Activated naive CD4-positive, alpha-beta T cell treated with anti-CD3 and anti-CD28 coated beads, Interleukin-2, amount 50 U/mL, for 24 hours (primary cell): Measurements from ENCODE around the gene SLCO4C1.

ENCODE experiments used
- H3K27ac Mint-ChIP-seq: one replicate; pipeline ENCODE4 v1.8.0; 2021; ENCODE audit warnings: mild to moderate bottlenecking, mixed read lengths
- H3K27me3 Mint-ChIP-seq: one replicate; pipeline ENCODE4 v1.8.0; 2021; ENCODE audit warnings: mixed read lengths
- H3K36me3 Mint-ChIP-seq: one replicate; pipeline ENCODE4 v1.8.0; 2021; ENCODE audit warnings: mixed read lengths
- H3K4me1 Mint-ChIP-seq: one replicate; pipeline ENCODE4 v1.8.0; 2021; ENCODE audit warnings: mixed read lengths
- H3K4me3 Mint-ChIP-seq: one replicate; pipeline ENCODE4 v1.8.0; 2021; ENCODE audit warnings: mild to moderate bottlenecking, mixed read lengths
- H3K9me3 Mint-ChIP-seq: one replicate; pipeline ENCODE4 v1.8.0; 2021; ENCODE audit warnings: mixed read lengths

SLCO4C1 gene

GRCh38 chr5:102288630-102289029, 7.5 kb downstream of the SLCO4C1 start:
- H3K9me3 Mint-ChIP-seq = no peaks in the 10 kb centered on the region
- H3K27me3 Mint-ChIP-seq = no peaks in the 10 kb centered on the region
- no peak overlapping the region for H3K27ac Mint-ChIP-seq
- no peaks in the 10 kb centered on the region for H3K4me1 Mint-ChIP-seq
- H3K36me3 Mint-ChIP-seq = no peaks in the 10 kb centered on the region
- H3K4me3 Mint-ChIP-seq = no peak overlapping the region

GRCh38 chr5:102286476-102286875, 9.6 kb downstream of the SLCO4C1 start:
- Mint-ChIP-seq H3K27me3 (no peaks in the 10 kb centered on the region), H3K27ac (no peak overlapping the region), H3K4me3 (no peak overlapping the region)

DNA sequence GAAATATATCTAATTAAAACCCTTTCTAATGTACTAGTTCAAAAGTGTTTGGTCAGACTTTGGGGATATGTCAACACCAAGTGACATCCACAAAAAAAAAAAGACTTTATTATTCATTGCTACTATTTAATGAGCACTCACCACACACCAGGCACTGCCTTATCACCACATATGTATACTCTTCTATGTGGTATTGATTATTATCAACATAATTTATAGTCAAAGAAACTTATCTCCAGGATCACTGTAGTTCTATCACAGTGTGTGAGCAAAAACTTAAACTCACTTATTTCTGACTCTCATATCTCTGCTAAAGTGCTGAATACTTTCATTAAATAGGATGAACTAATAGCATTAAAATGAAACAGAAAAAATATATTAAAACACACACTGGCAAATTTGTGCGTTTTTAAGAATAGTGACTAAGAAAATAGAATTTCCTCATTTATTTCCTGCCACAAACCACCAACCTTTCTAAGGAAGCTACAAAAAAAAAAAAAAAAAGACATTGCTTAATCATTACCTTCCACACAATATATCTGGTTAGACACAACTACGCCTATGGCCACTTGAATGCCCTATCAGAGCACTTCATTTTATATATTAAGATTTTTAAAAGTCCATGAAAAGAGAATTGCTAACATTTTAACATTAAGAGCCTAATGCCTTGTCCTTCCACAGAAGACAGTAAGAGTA, 12.8 kb downstream of the SLCO4C1 start:
- no peaks in the 10 kb centered on the region for H3K4me1 Mint-ChIP-seq
- no peak overlapping the region for H3K27ac Mint-ChIP-seq
- H3K4me3 Mint-ChIP-seq = no peak overlapping the region
- H3K27me3 Mint-ChIP-seq = no peaks in the 10 kb centered on the region
- H3K36me3 Mint-ChIP-seq = no peaks in the 10 kb centered on the region
- no peaks in the 10 kb centered on the region for H3K9me3 Mint-ChIP-seq

More at GRCh38 chr5:102286476-102286875, 9.6 kb downstream of the SLCO4C1 start:
- Mint-ChIP-seq H3K36me3 (no peaks in the 10 kb centered on the region), H3K4me1 (no peaks in the 10 kb centered on the region), H3K9me3 (no peaks in the 10 kb centered on the region)

DNA sequence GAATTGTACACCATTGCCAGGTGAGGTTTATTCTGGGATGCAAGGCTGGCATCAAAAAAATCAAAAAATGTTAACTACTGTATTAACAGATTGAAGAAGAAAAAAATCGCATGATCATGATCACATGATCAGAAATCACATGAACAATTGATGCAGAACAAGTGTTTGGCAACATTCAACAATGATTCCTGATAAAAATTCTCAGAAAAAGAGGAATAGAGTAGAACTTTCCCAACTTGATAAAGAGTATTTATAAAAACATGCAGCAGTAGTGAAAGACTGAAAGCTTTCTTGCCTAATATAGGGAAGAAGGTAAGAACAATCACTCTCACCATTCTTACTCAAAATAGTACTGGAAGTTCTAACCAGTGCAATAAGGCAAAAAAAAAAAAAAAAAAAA, 16.4 kb downstream of the SLCO4C1 start:
- H3K27ac Mint-ChIP-seq = no peak overlapping the region
- H3K9me3 Mint-ChIP-seq = no peaks in the 10 kb centered on the region
- H3K36me3 Mint-ChIP-seq = no peaks in the 10 kb centered on the region
- H3K27me3 Mint-ChIP-seq = no peaks in the 10 kb centered on the region
- H3K4me3 Mint-ChIP-seq = no peak overlapping the region
- H3K4me1 Mint-ChIP-seq = no peaks in the 10 kb centered on the region

DNA sequence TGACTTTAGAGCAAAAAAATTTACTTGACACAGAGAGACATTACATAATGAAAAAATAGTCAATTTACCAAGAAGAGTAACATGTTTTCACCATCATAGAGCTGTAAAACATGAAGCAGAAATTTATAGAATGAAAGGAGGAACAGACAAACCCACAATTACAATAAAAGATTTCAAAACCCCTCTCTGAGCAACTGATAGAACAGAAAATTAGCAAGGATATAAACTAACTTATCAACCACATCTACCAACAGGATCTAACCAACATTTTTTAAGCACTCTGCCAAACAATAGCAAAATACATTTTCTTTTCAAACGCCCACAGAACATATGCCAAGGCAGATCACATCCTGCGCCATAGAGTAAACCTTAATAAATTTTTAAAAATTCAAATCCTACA, 17.9 kb downstream of the SLCO4C1 start:
- Mint-ChIP-seq H3K4me3 (no peak overlapping the region), H3K4me1 (no peaks in the 10 kb centered on the region), H3K36me3 (no peaks in the 10 kb centered on the region), H3K27me3 (peaks cover 1% of the 10 kb centered on the region), H3K9me3 (no peaks in the 10 kb centered on the region), H3K27ac (no peak overlapping the region)

DNA sequence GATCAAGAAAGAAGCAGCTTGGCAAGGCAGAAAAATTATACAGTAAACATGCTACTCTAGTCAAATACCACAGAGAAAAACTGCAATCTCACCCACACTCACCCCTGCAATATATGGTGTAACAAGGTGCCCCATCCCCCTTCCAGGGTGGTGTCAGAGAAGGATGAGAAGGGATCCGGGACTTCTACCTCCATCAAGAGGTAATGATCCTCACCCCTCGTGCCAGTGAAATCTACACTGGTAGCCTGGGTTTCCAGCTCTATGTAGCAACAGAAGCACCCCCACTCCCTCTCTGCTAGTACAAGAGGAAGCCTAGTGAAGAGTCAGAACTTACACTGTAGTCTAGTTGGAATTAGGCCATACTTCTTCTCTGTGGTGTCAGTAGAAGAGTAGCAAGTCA, 18.9 kb downstream of the SLCO4C1 start:
- Mint-ChIP-seq H3K9me3 (no peaks in the 10 kb centered on the region), H3K4me1 (no peaks in the 10 kb centered on the region), H3K4me3 (no peak overlapping the region), H3K27me3 (peaks cover 3% of the 10 kb centered on the region), H3K36me3 (no peaks in the 10 kb centered on the region), H3K27ac (no peak overlapping the region)

DNA sequence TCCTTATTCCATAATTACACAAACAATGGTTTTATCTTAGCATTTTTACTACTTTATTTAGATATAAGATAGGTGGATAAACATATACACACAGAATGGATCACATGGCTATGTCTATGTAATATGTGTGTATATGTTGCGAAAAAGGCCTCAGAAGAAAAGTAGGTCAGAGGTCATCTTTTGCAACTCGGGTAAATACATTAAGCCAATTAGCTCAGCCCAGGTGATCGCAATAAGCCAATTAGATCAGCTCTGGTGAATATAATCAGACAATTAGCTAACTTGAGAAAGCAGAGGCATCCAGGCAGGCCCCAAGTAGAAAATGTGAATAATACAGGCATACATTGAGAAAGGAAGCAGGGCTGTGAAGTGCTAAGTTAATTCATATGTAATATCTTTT, 24.3 kb downstream of the SLCO4C1 start:
- no peaks in the 10 kb centered on the region for H3K4me1 Mint-ChIP-seq
- peaks cover 22% of the 10 kb centered on the region for H3K9me3 Mint-ChIP-seq
- H3K27me3 Mint-ChIP-seq = peaks cover 3% of the 10 kb centered on the region
- no peak overlapping the region for H3K4me3 Mint-ChIP-seq
- H3K36me3 Mint-ChIP-seq = no peaks in the 10 kb centered on the region
- no peak overlapping the region for H3K27ac Mint-ChIP-seq

GRCh38 chr5:102270036-102270435, 26.0 kb downstream of the SLCO4C1 start:
- H3K27ac Mint-ChIP-seq = no peak overlapping the region
- H3K4me3 Mint-ChIP-seq = no peak overlapping the region
- no peaks in the 10 kb centered on the region for H3K4me1 Mint-ChIP-seq
- peaks cover 3% of the 10 kb centered on the region for H3K27me3 Mint-ChIP-seq
- H3K9me3 Mint-ChIP-seq = peaks cover 22% of the 10 kb centered on the region
- no peaks in the 10 kb centered on the region for H3K36me3 Mint-ChIP-seq

DNA sequence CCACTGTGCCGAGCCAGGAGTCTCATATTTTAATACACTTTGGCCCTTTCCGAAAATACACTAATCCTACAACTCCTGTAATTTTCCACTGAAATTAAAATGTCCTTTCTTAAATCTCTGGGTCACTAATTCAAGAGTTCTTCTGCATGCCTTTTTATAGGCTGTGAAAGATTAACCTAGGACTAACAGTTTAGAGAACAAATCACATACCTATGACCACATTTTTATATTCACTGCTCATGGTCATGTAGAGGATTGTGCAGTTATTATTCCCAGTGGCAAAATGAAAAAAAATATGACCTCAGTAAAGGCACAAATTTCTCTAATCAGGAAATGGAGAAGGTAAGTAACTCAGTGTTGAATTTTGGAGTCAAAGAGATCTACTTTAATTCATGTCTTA, 33.4 kb downstream of the SLCO4C1 start:
- Mint-ChIP-seq H3K36me3 (no peaks in the 10 kb centered on the region), H3K27ac (no peak overlapping the region)

GRCh38 chr5:102249381-102249780, 46.7 kb downstream of the SLCO4C1 start:
- H3K27ac Mint-ChIP-seq = no peak overlapping the region
- no peaks in the 10 kb centered on the region for H3K4me1 Mint-ChIP-seq
- no peak overlapping the region for H3K4me3 Mint-ChIP-seq
- H3K9me3 Mint-ChIP-seq = peaks cover 1% of the 10 kb centered on the region
- H3K36me3 Mint-ChIP-seq = no peaks in the 10 kb centered on the region
- no peaks in the 10 kb centered on the region for H3K27me3 Mint-ChIP-seq

More for the DNA sequence above, 33.4 kb downstream of the SLCO4C1 start:
- Mint-ChIP-seq H3K4me3 (no peak overlapping the region), H3K27me3 (no peaks in the 10 kb centered on the region), H3K9me3 (peaks cover 6% of the 10 kb centered on the region), H3K4me1 (no peaks in the 10 kb centered on the region)

DNA sequence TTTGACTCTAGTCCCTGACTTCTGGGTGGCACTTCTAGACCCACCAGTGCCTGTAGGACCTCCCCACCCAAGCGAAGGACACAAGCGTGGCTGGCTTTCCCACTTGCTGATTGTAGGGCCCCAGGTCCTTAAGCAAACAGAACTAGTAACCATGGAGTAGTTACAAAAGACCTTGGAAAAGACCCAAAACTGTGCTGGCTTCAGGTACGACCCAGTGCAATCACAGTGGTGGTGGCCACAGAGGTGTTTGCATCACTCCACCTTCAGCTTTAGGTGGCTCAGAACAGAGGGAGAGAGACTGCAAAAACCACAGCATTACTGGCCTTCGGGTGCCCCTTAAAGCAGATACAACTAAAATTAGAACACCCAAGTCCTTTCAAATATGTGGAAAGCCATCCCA, 52.9 kb downstream of the SLCO4C1 start:
- Mint-ChIP-seq H3K36me3 (no peaks in the 10 kb centered on the region), H3K4me1 (no peaks in the 10 kb centered on the region), H3K9me3 (peaks cover 6% of the 10 kb centered on the region), H3K27ac (no peak overlapping the region), H3K27me3 (no peaks in the 10 kb centered on the region), H3K4me3 (no peak overlapping the region)

GRCh38 chr5:102241809-102242421, 54.2 kb downstream of the SLCO4C1 start:
- H3K36me3 Mint-ChIP-seq = no peaks in the 10 kb centered on the region
- no peaks in the 10 kb centered on the region for H3K27me3 Mint-ChIP-seq
- no peak overlapping the region for H3K4me3 Mint-ChIP-seq
- no peaks in the 10 kb centered on the region for H3K4me1 Mint-ChIP-seq
- H3K9me3 Mint-ChIP-seq = peaks cover 6% of the 10 kb centered on the region
- H3K27ac Mint-ChIP-seq = no peak overlapping the region

DNA sequence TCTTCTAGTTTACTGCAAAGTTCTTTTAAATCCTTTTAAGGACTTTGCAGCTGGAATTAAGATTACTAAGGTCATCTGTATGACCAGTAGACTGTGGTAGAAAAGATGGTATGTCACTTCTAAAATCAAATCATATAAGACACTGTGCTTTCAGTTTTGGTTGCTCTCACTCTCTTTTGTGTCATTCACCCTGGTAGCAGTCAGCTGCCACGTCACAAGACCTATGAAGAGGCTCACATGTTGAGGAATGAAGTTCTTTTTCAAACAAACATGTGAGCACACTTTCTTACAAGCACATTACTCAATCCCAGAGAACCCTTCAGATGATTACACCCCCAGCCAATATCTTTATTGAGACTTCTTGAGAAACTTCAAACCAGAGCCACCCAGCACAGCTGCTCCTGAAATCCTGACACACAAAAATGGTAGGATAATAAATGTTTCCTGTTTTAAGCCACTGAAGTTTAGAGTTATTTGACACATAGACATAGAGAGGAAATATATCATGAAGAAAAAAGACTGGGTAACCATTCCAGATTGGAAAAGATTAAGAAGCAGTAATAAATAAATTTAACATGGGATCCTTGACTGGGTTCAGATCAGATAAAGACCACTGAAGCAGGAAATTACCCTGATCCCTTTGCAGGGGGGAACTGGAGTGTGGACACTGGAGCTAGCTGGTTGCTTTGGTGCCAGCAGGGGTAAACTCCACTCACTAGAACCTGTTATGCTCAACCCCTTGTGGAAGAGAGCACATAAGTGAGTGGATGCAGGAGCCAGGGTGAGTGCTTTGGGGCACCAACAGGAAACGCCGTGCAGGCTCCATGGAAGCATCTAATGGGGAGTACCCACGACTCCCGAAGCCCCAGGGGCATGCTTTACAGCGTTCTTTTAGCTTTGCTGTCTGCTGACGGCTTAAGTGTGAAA, 64.1 kb downstream of the SLCO4C1 start:
- no peak overlapping the region for H3K4me3 Mint-ChIP-seq
- H3K36me3 Mint-ChIP-seq = no peaks in the 10 kb centered on the region
- H3K9me3 Mint-ChIP-seq = no peaks in the 10 kb centered on the region
- peaks cover 4% of the 10 kb centered on the region for H3K27me3 Mint-ChIP-seq
- peak overlapping the region; percentile 2 for H3K27ac Mint-ChIP-seq
- H3K4me1 Mint-ChIP-seq = peaks cover 9% of the 10 kb centered on the region

- Mint-ChIP-seq H3K27ac (no peak overlapping the region), H3K36me3 (no peaks in the 10 kb centered on the region), H3K4me1 (peaks cover 9% of the 10 kb centered on the region), H3K27me3 (peaks cover 2% of the 10 kb centered on the region), H3K9me3 (no peaks in the 10 kb centered on the region), H3K4me3 (no peak overlapping the region)
These were observed 66.4 kb downstream of the SLCO4C1 start for GRCh38 chr5:102229685-102230084.

DNA sequence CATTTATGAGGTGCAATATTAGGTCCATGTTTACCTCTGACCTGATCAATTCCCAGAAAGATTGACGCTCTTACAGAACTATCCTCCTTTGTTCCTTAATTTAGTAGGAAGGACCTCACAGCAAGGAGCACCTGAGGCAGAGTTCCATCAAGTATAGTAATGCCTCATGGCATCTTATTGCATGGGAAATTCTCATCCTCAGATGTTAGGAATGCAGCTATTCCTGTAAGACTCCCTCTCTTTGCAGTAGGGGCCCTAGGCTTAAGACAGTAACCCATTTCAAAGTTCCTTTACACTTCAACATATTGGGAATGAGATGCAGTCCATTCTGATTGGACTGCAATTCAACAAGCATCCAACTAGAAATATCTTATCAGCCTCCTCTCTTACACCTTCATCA, 69.8 kb downstream of the SLCO4C1 start:
- H3K27ac Mint-ChIP-seq = no peak overlapping the region

More for the DNA sequence above, 69.8 kb downstream of the SLCO4C1 start:
- H3K4me1 Mint-ChIP-seq = peaks cover 6% of the 10 kb centered on the region
- no peak overlapping the region for H3K4me3 Mint-ChIP-seq
- no peaks in the 10 kb centered on the region for H3K36me3 Mint-ChIP-seq
- H3K9me3 Mint-ChIP-seq = no peaks in the 10 kb centered on the region
- no peaks in the 10 kb centered on the region for H3K27me3 Mint-ChIP-seq
